Lung microvascular endothelial cell (primary cell): Measurements from ENCODE around the gene DHX57. TPM values are rescaled to one million over a fixed set of nuclear protein-coding genes. Genes with fewer than 3 reads are reported as not detected.

Experiments
- DNase-seq, 2 donors: peaks; one replicate each; pipeline versions ENCODE4 v3.0.0 to v3.0.0-alpha.2; 2010; ENCODE audit warnings: low read depth in 2 of 2
- total RNA-seq: library from RNA; depleted of rRNA; stranded (reverse); fragments of >200 nt; gene quantifications from 2 replicates; pipeline ENCODE4 v1.2.1, GENCODE V29; 2014

Gene DHX57
- total RNA-seq, 1 donor from 2014 or later = 9.1 TPM

GRCh38 chr2:38754506-38754905 lies 121.2 kb downstream of the DHX57 start:
- peak in 1 of 2 donors; percentile 16 for DNase-seq

- DNase-seq = no peak
Measured at GRCh38 chr2:38754049-38754448, 121.7 kb downstream of the DHX57 start.

- DNase-seq = no peak
Measured at GRCh38 chr2:38751596-38752410, 123.9 kb downstream of the DHX57 start.

- DNase-seq = peak; percentile 96 to 99
Measured at GRCh38 chr2:38750891-38751595, 124.7 kb downstream of the DHX57 start, which contains the start of gene SRSF7. TSS of gene SRSF7 (minus strand) at chr2:38751361. CDS start at chr2:38751256, 105 bp downstream.

DNA sequence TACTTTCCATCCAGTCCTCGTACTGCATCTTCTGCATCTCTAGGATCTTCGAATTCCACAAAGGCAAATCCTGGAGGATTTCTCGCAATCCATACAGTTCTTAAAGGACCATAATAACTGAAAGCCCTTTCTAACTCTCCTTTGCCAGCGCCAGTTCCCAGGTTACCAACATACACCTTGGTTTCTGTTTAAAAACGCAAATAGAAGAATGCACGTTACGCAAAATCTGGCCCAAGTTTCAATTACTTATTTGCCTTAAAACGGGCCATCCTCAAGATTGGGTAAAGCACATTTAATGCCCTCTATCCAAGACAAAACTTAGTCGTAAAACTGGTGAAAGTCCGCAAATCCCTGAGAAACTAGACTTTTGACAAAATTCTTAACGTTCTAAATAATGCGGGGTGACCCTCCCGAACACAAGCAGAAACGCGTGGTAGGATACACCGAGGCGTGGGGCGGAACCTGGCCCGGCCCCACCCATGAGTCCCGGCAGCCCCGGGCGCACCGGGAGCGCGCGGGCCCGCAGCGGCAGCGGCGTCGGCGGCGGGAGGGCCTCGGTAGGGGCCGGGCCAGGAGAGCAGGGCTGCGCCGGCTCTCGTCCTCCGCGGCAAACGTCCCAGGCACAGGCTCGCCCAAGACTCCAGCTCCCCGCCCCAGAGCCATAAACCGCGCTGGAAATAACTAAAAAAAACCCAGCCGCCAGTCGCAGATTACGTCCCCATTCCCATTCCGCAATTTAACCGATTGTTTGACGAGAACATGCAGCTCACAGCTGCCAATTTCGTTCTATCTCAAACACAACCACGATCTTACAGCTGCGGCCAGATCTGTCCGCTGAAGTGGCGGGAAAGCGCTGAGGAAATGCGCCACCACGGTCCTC lies 125.5 kb downstream of the DHX57 start:
- peak; percentile 55 to 61 for DNase-seq

DNA sequence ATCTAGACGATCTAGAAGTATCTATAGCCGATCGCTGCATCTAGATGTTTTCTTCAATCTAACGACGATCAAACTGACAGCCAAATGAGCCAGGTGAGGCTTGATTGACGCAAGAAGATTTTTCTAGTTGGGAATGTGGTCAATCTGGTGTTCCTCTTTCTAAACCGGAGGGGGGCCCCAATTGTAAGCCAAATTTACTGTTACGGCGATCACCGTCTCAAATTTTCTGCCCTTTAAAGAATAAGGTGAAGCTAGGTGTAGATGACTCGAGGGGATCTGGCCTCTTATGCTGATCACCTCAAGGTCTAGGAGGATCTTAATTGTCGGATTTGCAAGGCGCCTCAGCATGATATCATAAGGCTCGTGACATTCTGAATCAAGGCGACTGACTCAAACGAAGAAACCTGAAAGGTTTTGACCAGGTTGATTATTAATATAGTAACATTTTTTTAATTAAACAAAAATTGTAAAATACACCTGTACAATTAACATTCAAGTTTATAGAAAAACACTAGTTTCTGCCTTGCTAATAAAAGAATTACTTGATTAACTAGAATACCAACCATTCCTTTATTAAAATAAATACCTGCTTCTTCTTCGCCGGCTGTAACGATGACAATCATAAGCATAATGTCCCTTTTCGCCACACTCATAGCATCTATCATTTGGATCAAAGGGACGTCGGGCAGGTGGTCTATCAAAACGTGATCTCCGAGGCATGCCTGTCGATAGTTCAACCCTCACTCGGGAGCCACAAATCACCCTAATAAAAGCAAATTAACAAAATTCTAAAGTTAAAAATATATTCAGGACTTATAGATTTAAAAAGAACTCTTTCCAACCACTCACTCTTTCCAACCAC lies 126.6 kb downstream of the DHX57 start:
- no peak for DNase-seq

DNA sequence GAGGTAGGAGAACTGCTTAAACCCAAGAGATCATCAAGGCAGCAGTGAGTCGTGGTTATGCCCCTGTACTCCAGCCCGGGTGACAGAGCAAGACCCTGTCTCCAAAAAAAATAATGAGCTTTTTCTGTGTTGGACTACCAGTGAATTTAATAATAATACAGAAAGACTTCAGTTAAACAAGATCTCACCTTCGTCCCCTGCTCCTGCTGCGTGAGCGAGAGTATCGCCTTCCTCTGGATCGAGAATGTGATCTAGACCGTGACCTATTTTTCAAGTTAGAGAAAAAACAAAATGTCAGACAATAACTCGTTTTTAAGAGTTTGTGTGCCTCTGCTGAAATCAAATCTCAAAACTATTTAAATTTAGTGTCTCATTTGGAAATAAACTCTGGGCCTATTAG lies 127.3 kb downstream of the DHX57 start:
- no peak for DNase-seq

- no peak for DNase-seq
Measured at GRCh38 chr2:38747819-38748218, 127.9 kb downstream of the DHX57 start.

Other genes with a start within 250 kb of the DHX57 start
- gene GALM, start 209.8 kb downstream of the DHX57 start, total RNA-seq = 4.1 and 4.4 TPM in 2 replicates
- 73.0 and 90.3 TPM in 2 replicates for gene SRSF7, start 124.6 kb downstream of the DHX57 start, total RNA-seq
- 6.1 and 11.5 TPM in 2 replicates for gene GEMIN6, start 97.7 kb downstream of the DHX57 start, total RNA-seq
- 8.1 and 8.3 TPM in 2 replicates for gene MORN2, start within 50 bp of the DHX57 start, total RNA-seq
- under 0.01 TPM in 1 of 2 replicates, not detected in the other for gene ARHGEF33, start 13.9 kb upstream of the DHX57 start, total RNA-seq
- gene SOS1, start 245.1 kb upstream of the DHX57 start, total RNA-seq = 5.9 and 7.3 TPM in 2 replicates